ENCODE data around the gene LRRC59. TPM values are rescaled to one million over a fixed set of nuclear protein-coding genes. Genes with fewer than 3 reads are reported as not detected.

The LRRC59 gene
- total RNA-seq, result 100 to 1,000 TPM in 1 of 2 donors, 10 to 100 TPM in 1; 58.2 to 136 TPM
- polyA plus RNA-seq, result 10 to 100 TPM; 21.4 to 93.1 TPM

- Histone ChIP-seq H3K27me3 (ENCODE audit: control insufficient read depth in 4 of 4, insufficient read depth in 4 of 4, low read length in 3 of 4) (no peaks in the 10 kb centered on the region), H3K9ac (ENCODE audit: low read depth in 1 of 2, low read length in 2 of 2) (peak within 1 kb of the TSS; percentile 86 to 90), H3K27ac (ENCODE audit: low read depth in 1 of 2, low read length in 2 of 2) (peak within 1 kb of the TSS; percentile 63 to 84), H3K9me3 (ENCODE audit: control insufficient read depth in 4 of 4, low read length in 3 of 4) (no peaks in the 10 kb centered on the region), H3K4me3 (ENCODE audit: low read depth in 1 of 3, low read length in 3 of 3) (peak within 1 kb of the TSS; percentile 86 to 93 (median 87)), H3K36me3 (ENCODE audit: control insufficient read depth in 4 of 4, insufficient read depth in 3 of 4, low read depth in 1 of 4, low read length in 3 of 4) (peaks cover 9 to 27% (median 25%) of the 10 kb centered on the region in 4 donors), H3K4me1 (ENCODE audit: control insufficient read depth in 4 of 4, insufficient read depth in 4 of 4, low read length in 3 of 4) (peaks cover 7 to 33% (median 25%) of the 10 kb centered on the region in 4 donors)
- peak; percentile 93 for DNase-seq (ENCODE audit: low spot score)
- WGBS, result 1% methylated on average over 70 of the region's 70 CpGs
- no peak for TF ChIP-seq JUND (IDR thresholded peaks at IDR 0.05)
- peak; percentile 93 for TF ChIP-seq CTCF (IDR thresholded peaks at IDR 0.05; ENCODE audit: low read depth, low read length, missing input control)
- peak in 1 of 2 donors; percentile 75 for TF ChIP-seq GABPA (IDR thresholded peaks at IDR 0.05 in 1 of 2, conservative IDR thresholded peaks at IDR 0.05 in 1 of 2)
- no peak for TF ChIP-seq ATF3 (IDR thresholded peaks at IDR 0.05)
- no peak for TF ChIP-seq FOXA2 (IDR thresholded peaks at IDR 0.05)
- TF ChIP-seq MAX (IDR thresholded peaks at IDR 0.05), result no peak
- no peak for TF ChIP-seq TAF1 (conservative IDR thresholded peaks at IDR 0.05)
- TF ChIP-seq HNF4G (IDR thresholded peaks at IDR 0.05), result no peak
- no peak for TF ChIP-seq YY1 (IDR thresholded peaks at IDR 0.05)
- TF ChIP-seq RAD21 (IDR thresholded peaks at IDR 0.05), result peak; percentile 62 to 88
- peak in 1 of 2 donors; percentile 28 for TF ChIP-seq RXRA (IDR thresholded peaks at IDR 0.05)
- no peak for TF ChIP-seq EGR1 (IDR thresholded peaks at IDR 0.05; ENCODE audit: low read depth in 2 of 2)
- no peak for TF ChIP-seq ZBTB33 (IDR thresholded peaks at IDR 0.05)
- TF ChIP-seq SP1 (IDR thresholded peaks at IDR 0.05), result peak; percentile 6
Measured at GRCh38 chr17:50397111-50397918, at the start of gene LRRC59. TSS of gene LRRC59 (minus strand) at chr17:50397523. CDS start at chr17:50397317, 206 bp downstream.

GRCh38 chr17:50445730-50446325 lies 48.5 kb upstream of the LRRC59 start:
- Histone ChIP-seq H3K4me3 (ENCODE audit: low read depth in 1 of 3, low read length in 3 of 3) (no peak overlapping the region), H3K27ac (ENCODE audit: low read depth in 1 of 2, low read length in 2 of 2) (no peak overlapping the region), H3K27me3 (ENCODE audit: control insufficient read depth in 4 of 4, insufficient read depth in 4 of 4, low read length in 3 of 4) (no peaks in the 10 kb centered on the region), H3K9me3 (ENCODE audit: control insufficient read depth in 4 of 4, low read length in 3 of 4) (no peaks in the 10 kb centered on the region), H3K4me1 (ENCODE audit: control insufficient read depth in 4 of 4, insufficient read depth in 4 of 4, low read length in 3 of 4) (peaks cover under 1 to 27% (median 14%) of the 10 kb centered on the region in 4 donors), H3K36me3 (ENCODE audit: control insufficient read depth in 4 of 4, insufficient read depth in 3 of 4, low read depth in 1 of 4, low read length in 3 of 4) (no peaks in the 10 kb centered on the region), H3K9ac (ENCODE audit: low read depth in 1 of 2, low read length in 2 of 2) (no peak overlapping the region)
- no peak for DNase-seq (ENCODE audit: low spot score)
- WGBS, result 68% methylated on average over 1 of the region's 1 CpG
- TF ChIP-seq NR2F2 (IDR thresholded peaks at IDR 0.05), result no peak
- no peak for TF ChIP-seq HNF4G (IDR thresholded peaks at IDR 0.05)

Data from liver (tissue), 9 donors.